Fibroblast of lung (primary cell): ENCODE data around the gene BRME1.

ENCODE experiments used
- CTCF ChIP-seq, 2 donors: IDR thresholded peaks in 1 of 2; conservative IDR thresholded peaks in 1 of 2; 1 replicate in 1 of 2; 2 replicates in 1 of 2; pipeline ENCODE4 v1.5.1; 2011 to 2012; ENCODE audit warnings: low read length in 2 of 2, control low read depth in 1 of 2, inconsistent platforms in 1 of 2, low read depth in 1 of 2, mild to moderate bottlenecking in 1 of 2
- EZH2 ChIP-seq: IDR thresholded peaks from 2 replicates; pipeline ENCODE4 v1.5.1; 2012; ENCODE audit warnings: low read length, control low read depth, mild to moderate bottlenecking; ENCODE audit errors: missing control alignments

- TF ChIP-seq CTCF (conservative IDR thresholded peaks at IDR 0.05 in 1 of 2, IDR thresholded peaks at IDR 0.05 in 1 of 2; ENCODE audit: low read depth in 1 of 2, low read length in 2 of 2) (no peak), EZH2 (no peak)
Measured at GRCh38 chr19:13877303-13877702, 28.6 kb downstream of the BRME1 start.
